Liver (tissue), 9 donors: Measurements from ENCODE around the gene PTPRD. TPM values are rescaled to one million over a fixed set of nuclear protein-coding genes. Genes with fewer than 3 reads are reported as not detected.

ENCODE experiments used
- DNase-seq: peaks from one replicate; pipeline ENCODE4 v3.0.0-alpha.2; 2017; ENCODE audit warnings: low spot score
- H3K27ac ChIP-seq, 2 donors: one replicate each; pipeline ENCODE4 v1.7.0; 2013; ENCODE audit warnings: inconsistent platforms in 2 of 2, low read length in 2 of 2, control low read depth in 1 of 2, low read depth in 1 of 2, mild to moderate bottlenecking in 1 of 2
- H3K27me3 ChIP-seq, 4 donors: one replicate each; pipeline versions ENCODE4 v1.6.1 to v1.7.0; 2013; ENCODE audit warnings: low read length in 3 of 4, inconsistent platforms in 1 of 4, mild to moderate bottlenecking in 1 of 4, moderate library complexity in 1 of 4; ENCODE audit not compliant: control insufficient read depth in 4 of 4, insufficient read depth in 4 of 4
- H3K36me3 ChIP-seq, 4 donors: one replicate each; pipeline versions ENCODE4 v1.6.1 to v1.7.0; 2013; ENCODE audit warnings: low read length in 3 of 4, mild to moderate bottlenecking in 3 of 4, low read depth in 1 of 4, moderate library complexity in 1 of 4; ENCODE audit not compliant: control insufficient read depth in 4 of 4, insufficient read depth in 3 of 4
- H3K4me1 ChIP-seq, 4 donors: one replicate each; pipeline versions ENCODE4 v1.6.1 to v1.7.0; 2013; ENCODE audit warnings: low read length in 3 of 4, mild to moderate bottlenecking in 3 of 4, moderate library complexity in 1 of 4; ENCODE audit not compliant: control insufficient read depth in 4 of 4, insufficient read depth in 4 of 4
- H3K4me3 ChIP-seq, 3 donors: one replicate each; pipeline versions ENCODE4 v1.6.1 to v1.7.0; 2013; ENCODE audit warnings: low read length in 3 of 3, control low read depth in 1 of 3, low read depth in 1 of 3, mild to moderate bottlenecking in 1 of 3
- H3K9ac ChIP-seq, 2 donors: one replicate each; pipeline ENCODE4 v1.7.0; 2013; ENCODE audit warnings: low read length in 2 of 2, mild to moderate bottlenecking in 2 of 2, moderate library complexity in 2 of 2, control low read depth in 1 of 2, low read depth in 1 of 2
- H3K9me3 ChIP-seq, 4 donors: one replicate each; pipeline versions ENCODE4 v1.6.1 to v1.7.0; 2013; ENCODE audit warnings: low read length in 3 of 4; ENCODE audit not compliant: control insufficient read depth in 4 of 4
- ATF3 ChIP-seq: IDR thresholded peaks from 2 replicates; pipeline ENCODE4 v1.6.1; 2016; ENCODE audit warnings: antibody characterized with exemption
- CTCF ChIP-seq: fragments of 150-350 bp; IDR thresholded peaks from 2 replicates; pipeline ENCODE4 v1.5.1; 2017; ENCODE audit warnings: improper control_type of control experiment, low read depth, low read length; ENCODE audit not compliant: missing input control
- EGR1 ChIP-seq, 2 donors: IDR thresholded peaks; 2 replicates each; pipeline ENCODE4 v1.6.1; 2016 to 2018; ENCODE audit warnings: antibody characterized with exemption in 2 of 2, low read depth in 2 of 2
- FOXA1 ChIP-seq: IDR thresholded peaks from 2 replicates; pipeline ENCODE4 v1.6.1; 2016; ENCODE audit warnings: antibody characterized with exemption
- GABPA ChIP-seq, 2 donors: IDR thresholded peaks in 1 of 2; conservative IDR thresholded peaks in 1 of 2; 2 replicates each; pipeline ENCODE4 v1.6.1; 2016; ENCODE audit warnings: antibody characterized with exemption in 2 of 2, mild to moderate bottlenecking in 1 of 2, moderate library complexity in 1 of 2
- HNF4A ChIP-seq, 2 donors: conservative IDR thresholded peaks; 2 replicates each; pipeline ENCODE4 v1.6.1; 2016; ENCODE audit warnings: antibody characterized with exemption in 2 of 2, mild to moderate bottlenecking in 2 of 2
- HNF4G ChIP-seq: IDR thresholded peaks from 2 replicates; pipeline ENCODE4 v1.6.1; 2016; ENCODE audit warnings: antibody characterized with exemption
- JUND ChIP-seq, 2 donors: IDR thresholded peaks; 2 replicates each; pipeline ENCODE4 v1.6.1; 2016; ENCODE audit warnings: antibody characterized with exemption in 2 of 2
- MAX ChIP-seq: IDR thresholded peaks from 2 replicates; pipeline ENCODE4 v1.6.1; 2016; ENCODE audit warnings: antibody characterized with exemption
- RAD21 ChIP-seq, 2 donors: IDR thresholded peaks; 2 replicates each; pipeline ENCODE4 v1.6.1; 2016; ENCODE audit warnings: antibody characterized with exemption in 2 of 2, mild to moderate bottlenecking in 2 of 2
- REST ChIP-seq: IDR thresholded peaks from 2 replicates; pipeline ENCODE4 v1.6.1; 2016; ENCODE audit warnings: antibody characterized with exemption, mild to moderate bottlenecking
- RXRA ChIP-seq, 2 donors: IDR thresholded peaks; 2 replicates each; pipeline ENCODE4 v1.6.1; 2017 to 2018; ENCODE audit warnings: antibody characterized with exemption in 2 of 2, mild to moderate bottlenecking in 1 of 2
- SP1 ChIP-seq: IDR thresholded peaks from 2 replicates; pipeline ENCODE4 v1.6.1; 2018; ENCODE audit warnings: antibody characterized with exemption, mild to moderate bottlenecking
- TAF1 ChIP-seq: conservative IDR thresholded peaks from 2 replicates; pipeline ENCODE4 v1.6.1; 2016; ENCODE audit warnings: antibody characterized with exemption, mild to moderate bottlenecking
- ZBTB33 ChIP-seq: IDR thresholded peaks from 2 replicates; pipeline ENCODE4 v1.6.1; 2016; ENCODE audit warnings: antibody characterized with exemption
- WGBS: extraction: QIAGEN DNeasy Blood & Tissue Kit; methylation state at CpG from one replicate; pipeline ENCODE4 v1.1.7; 2013; 5-methylcytosine and 5-hydroxymethylcytosine counted together
- polyA plus RNA-seq, 2 donors: library from polyadenylated mRNA; stranded (reverse) in 1 of 2; unstranded in 1 of 2; fragments of 200-250 nt in 1 of 2; fragments of >200 nt in 1 of 2; fragmentation: Nextera tagmentation in 1 of 2; extraction: Ambion mirVana in 1 of 2; gene quantifications; one replicate each; pipeline versions ENCODE4 v1.2.1 to v1.2.3, GENCODE V29; 2013 to 2015
- total RNA-seq, 2 donors: library from RNA; depleted of rRNA; stranded (reverse); fragments of >200 nt; gene quantifications; one replicate each; pipeline ENCODE4 v1.2.3, GENCODE V29; 2014
- donor health status: healthy.
- donor health status: healthy.
- donor health status: healthy.
- donor health status: healthy.
- donor health status: healthy.

Gene PTPRD
- total and polyA plus RNA-seq, 4 donors: 0.78 to 34.2 (median 4.7) TPM

- H3K36me3 ChIP-seq: no peaks in the 10 kb centered on the region
- no peak overlapping the region for H3K9ac ChIP-seq
- no peak overlapping the region for H3K4me3 ChIP-seq
- TF ChIP-seq REST: no peak
- TF ChIP-seq JUND (IDR thresholded peaks at IDR 0.05): no peak
- WGBS: 91% methylated on average over 4 of the region's 4 CpGs
- H3K9me3 ChIP-seq: no peaks in the 10 kb centered on the region
- H3K27ac ChIP-seq: no peak overlapping the region
- H3K27me3 ChIP-seq: no peaks in the 10 kb centered on the region
- no peak for DNase-seq
- H3K4me1 ChIP-seq: no peaks in the 10 kb centered on the region
Observed at GRCh38 chr9:8589476-8589875, 2023.3 kb downstream of the PTPRD start.

- no peak overlapping the region for H3K27ac ChIP-seq
- H3K4me3 ChIP-seq: no peak overlapping the region
- no peaks in the 10 kb centered on the region for H3K4me1 ChIP-seq
- H3K9ac ChIP-seq: no peak overlapping the region
- no peaks in the 10 kb centered on the region for H3K27me3 ChIP-seq
- no peaks in the 10 kb centered on the region for H3K9me3 ChIP-seq
- DNase-seq: no peak
- no peak for TF ChIP-seq RAD21 (IDR thresholded peaks at IDR 0.05)
- no peak for TF ChIP-seq RXRA (IDR thresholded peaks at IDR 0.05)
- no peak for TF ChIP-seq HNF4G
- no peak for TF ChIP-seq MAX
- TF ChIP-seq CTCF: no peak
- no peak for TF ChIP-seq SP1
- no peak for TF ChIP-seq JUND (IDR thresholded peaks at IDR 0.05)
- TF ChIP-seq HNF4A (conservative IDR thresholded peaks at IDR 0.05): no peak
- no peak for TF ChIP-seq GABPA (IDR thresholded peaks at IDR 0.05 in 1 of 2, conservative IDR thresholded peaks at IDR 0.05 in 1 of 2)
- no peak for TF ChIP-seq TAF1
- no peak for TF ChIP-seq REST
- no peak for TF ChIP-seq EGR1 (IDR thresholded peaks at IDR 0.05; ENCODE audit: low read depth in 2 of 2)
- no peak for TF ChIP-seq ATF3
- no peak for TF ChIP-seq ZBTB33
- TF ChIP-seq FOXA1: no peak
- H3K36me3 ChIP-seq: no peaks in the 10 kb centered on the region
- 70% methylated on average over 2 of the region's 2 CpGs for WGBS
Observed at GRCh38 chr9:8585036-8585435, 2027.8 kb downstream of the PTPRD start.
